ENCODE measurements around the gene CNTNAP2. TPM values are rescaled to one million over a fixed set of nuclear protein-coding genes. Genes with fewer than 3 reads are reported as not detected.
A peak's percentile ranks its signal among the peaks of the same experiment; 100 is the strongest.

The CNTNAP2 gene
- total and polyA plus RNA-seq, 2 of the 8 experiments (the other 6 are each of a cell fraction or from before 2014, with no cell fraction given): 27.9 to 71.0 TPM

DNA sequence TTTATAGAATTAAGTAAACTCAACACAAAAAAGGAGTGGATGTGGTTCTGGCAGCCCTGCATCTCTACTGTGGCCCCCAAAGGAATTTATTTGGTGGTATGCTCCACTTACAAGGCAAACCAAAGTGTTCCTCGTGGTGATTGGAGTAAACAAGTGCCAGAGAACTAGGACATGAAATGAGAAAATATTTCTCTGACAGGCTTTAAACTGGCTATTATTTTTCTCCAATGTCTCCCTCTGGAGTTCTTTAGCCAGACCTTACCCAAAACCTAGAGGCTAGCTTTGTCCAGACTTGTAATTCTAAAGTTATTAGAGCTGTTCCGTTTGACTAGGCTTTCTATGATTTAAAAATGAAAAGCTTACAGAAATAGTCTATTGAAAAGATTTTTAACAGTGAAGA lies 990.1 kb downstream of the CNTNAP2 start:
- Histone ChIP-seq H4K8ac (ENCODE audit: extremely low read depth, insufficient read depth, low read length) (no peak overlapping the region), H2BK12ac (ENCODE audit: low read depth, low read length) (no peak overlapping the region), H3K79me2 (ENCODE audit: control insufficient read depth in 1 of 2, insufficient read depth in 2 of 2, low read length in 2 of 2) (no peaks in the 10 kb centered on the region), H3K4me3 (ENCODE audit: extremely low read depth in 1 of 4, insufficient read depth in 2 of 4, low read depth in 3 of 4, low read length in 4 of 4) (no peak overlapping the region), H4K91ac (replicated peaks; ENCODE audit: insufficient read length, low read length) (no peak overlapping the region), H3K4me2 (ENCODE audit: insufficient read depth in 1 of 2, low read depth in 2 of 2, low read length in 2 of 2) (no peak overlapping the region), H3K9me3 (ENCODE audit: insufficient read depth in 2 of 2, low read depth in 1 of 2, low read length in 1 of 2) (no peaks in the 10 kb centered on the region), H3K18ac (ENCODE audit: extremely low read depth, low read length) (no peak overlapping the region), H2AFZ (ENCODE audit: low read length) (peak overlapping the region; percentile 14; the same call in 1 of the 2 replicates), H3K14ac (ENCODE audit: insufficient read length) (no peak overlapping the region), H2AK5ac (ENCODE audit: low read depth, low read length) (no peak overlapping the region), H4K5ac (ENCODE audit: insufficient read length, low read depth, low read length) (no peak overlapping the region), H3K79me1 (ENCODE audit: low read depth, low read length) (no peaks in the 10 kb centered on the region), H3K36me3 (ENCODE audit: control insufficient read depth in 2 of 4, insufficient read depth in 4 of 4, low read length in 3 of 4) (no peaks in the 10 kb centered on the region), H3K4ac (replicated peaks; ENCODE audit: insufficient read length, low read depth, low read length) (no peak overlapping the region), H3K9ac (replicated peaks in 1 of 4; ENCODE audit: extremely low read depth in 1 of 4, low read depth in 3 of 4, low read length in 3 of 4) (no peak overlapping the region), H2BK5ac (ENCODE audit: low read depth, low read length) (no peak overlapping the region), H2BK15ac (ENCODE audit: low read length) (no peak overlapping the region), H3K27me3 (replicated peaks in 1 of 4; ENCODE audit: control insufficient read depth in 3 of 4, extremely low read depth in 1 of 4, insufficient read depth in 3 of 4, low read length in 3 of 4) (no peaks in the 10 kb centered on the region), H3K23me2 (ENCODE audit: low read depth, low read length) (no peaks in the 10 kb centered on the region), H2BK20ac (ENCODE audit: low read length) (no peak overlapping the region), H3K4me1 (replicated peaks in 1 of 4; ENCODE audit: control insufficient read depth in 3 of 4, insufficient read depth in 4 of 4, low read length in 3 of 4) (no peaks in the 10 kb centered on the region), H3K27ac (ENCODE audit: low read depth, low read length) (no peak overlapping the region), H2BK120ac (replicated peaks; ENCODE audit: low read depth, low read length) (no peak overlapping the region), H3K23ac (ENCODE audit: insufficient read length) (no peak overlapping the region), H3K56ac (replicated peaks; ENCODE audit: insufficient read length, low read depth, low read length) (no peak overlapping the region), H4K20me1 (replicated peaks in 1 of 2; ENCODE audit: control insufficient read depth in 1 of 2, insufficient read depth in 2 of 2, low read length in 2 of 2) (no peaks in the 10 kb centered on the region)
- ChIA-PET CTCF (ENCODE audit: partially characterized antibody) (interaction anchor here (1.5 kb wide), 1 partner anchor 30 kb away, joined by 4 read pairs; no protein-coding TSS in a partner anchor), POLR2A (ENCODE audit: partially characterized antibody) (no interaction called here)
- TF ChIP-seq GABPA (IDR thresholded peaks at IDR 0.05; ENCODE audit: borderline replicate concordance, insufficient read depth, low read length) (no peak), CHD1 (IDR thresholded peaks at IDR 0.05; ENCODE audit: low read depth, low read length) (no peak), JUND (IDR thresholded peaks at IDR 0.05; ENCODE audit: low read length) (no peak)
- WGBS, 2 experiments (ENCODE audit: extremely low coverage in 1 of 2, insufficient coverage in 1 of 2, insufficient read length in 1 of 2, insufficient replicate concordance in 2 of 2, low coverage in 1 of 2, low lambda C conversion rate in 2 of 2, missing lambda C conversion rate in 1 of 2): 90% methylated on average over 2 of the region's 2 CpGs; no CpG with 5 or more reads in 1 of the 2 experiments
- FAIRE-seq (no peak), DNase-seq (ENCODE audit: low read depth in 1 of 2, low spot score in 2 of 2) (no peak)
